Prostate gland (tissue), 2 donors: Measurements from ENCODE around the gene ODAM.

Experiments
- POLR2AphosphoS5 ChIP-seq: sonication (generic); formaldehyde crosslinking; IDR thresholded peaks from one replicate; pipeline ENCODE4 v1.6.1; 2017; ENCODE audit warnings: antibody characterized with exemption
- TF ChIP-seq, protein P1 (sequence below), 4 experiments: fragments of 200-600 bp in 2 of 4; fragments of 450-650 bp in 2 of 4; sonication (generic) in 2 of 4; IDR thresholded peaks; 1 replicate in 3 of 4; 2 replicates in 1 of 4; pipeline ENCODE4 v1.5.1; 2016 to 2019; ENCODE audit warnings: antibody characterized with exemption in 4 of 4, mild to moderate bottlenecking in 2 of 4, moderate library complexity in 2 of 4

DNA sequence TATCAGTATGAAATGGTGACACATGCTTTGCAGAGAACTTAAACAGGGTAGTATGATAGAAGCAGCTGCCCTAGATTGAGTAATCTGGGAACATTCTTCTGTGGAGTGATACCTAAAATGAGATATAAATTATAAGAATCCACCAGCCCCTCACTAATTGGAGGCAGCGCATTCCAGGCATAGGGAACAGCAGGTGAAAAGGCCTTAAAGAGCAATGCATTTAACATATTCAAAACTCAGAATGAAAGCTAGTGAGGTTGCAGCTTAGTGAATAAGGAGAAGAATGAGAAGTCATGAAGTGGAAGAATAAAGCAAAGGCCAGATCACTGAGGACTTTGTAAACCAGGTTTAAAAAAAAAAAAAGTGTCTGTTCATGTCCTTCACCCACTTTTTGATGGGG lies 4.9 kb upstream of the ODAM start:
- TF ChIP-seq, protein P1, sequence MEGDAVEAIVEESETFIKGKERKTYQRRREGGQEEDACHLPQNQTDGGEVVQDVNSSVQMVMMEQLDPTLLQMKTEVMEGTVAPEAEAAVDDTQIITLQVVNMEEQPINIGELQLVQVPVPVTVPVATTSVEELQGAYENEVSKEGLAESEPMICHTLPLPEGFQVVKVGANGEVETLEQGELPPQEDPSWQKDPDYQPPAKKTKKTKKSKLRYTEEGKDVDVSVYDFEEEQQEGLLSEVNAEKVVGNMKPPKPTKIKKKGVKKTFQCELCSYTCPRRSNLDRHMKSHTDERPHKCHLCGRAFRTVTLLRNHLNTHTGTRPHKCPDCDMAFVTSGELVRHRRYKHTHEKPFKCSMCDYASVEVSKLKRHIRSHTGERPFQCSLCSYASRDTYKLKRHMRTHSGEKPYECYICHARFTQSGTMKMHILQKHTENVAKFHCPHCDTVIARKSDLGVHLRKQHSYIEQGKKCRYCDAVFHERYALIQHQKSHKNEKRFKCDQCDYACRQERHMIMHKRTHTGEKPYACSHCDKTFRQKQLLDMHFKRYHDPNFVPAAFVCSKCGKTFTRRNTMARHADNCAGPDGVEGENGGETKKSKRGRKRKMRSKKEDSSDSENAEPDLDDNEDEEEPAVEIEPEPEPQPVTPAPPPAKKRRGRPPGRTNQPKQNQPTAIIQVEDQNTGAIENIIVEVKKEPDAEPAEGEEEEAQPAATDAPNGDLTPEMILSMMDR (IDR thresholded peaks at IDR 0.05) = no peak
- no peak for TF ChIP-seq POLR2AphosphoS5
